DND-41 (cell line): ENCODE measurements around the gene ATG5.

Experiments used
- ATAC-seq: fragments of 200-7000 bp; cut with Tn5 transposase; 3 replicates; pipeline ENCODE4 v1.9.1; 2021; ENCODE audit warnings: low read depth; ENCODE audit not compliant: insufficient read depth
- DNase-seq: peaks from one replicate; pipeline ENCODE4 v3.0.0-alpha.2; 2020
- H2AFZ ChIP-seq: 2 replicates; pipeline ENCODE4 v1.6.0; 2012; ENCODE audit warnings: low read depth, low read length
- H3K27ac ChIP-seq: 2 replicates; pipeline ENCODE4 v1.5.1; 2012; ENCODE audit warnings: low read length, inconsistent platforms
- H3K27me3 ChIP-seq: fragments of 200-600 bp; sonication (generic); 2 replicates; pipeline ENCODE4 v1.6.0; 2012; ENCODE audit warnings: low read length, mild to moderate bottlenecking, inconsistent platforms; ENCODE audit not compliant: insufficient read depth, poor library complexity
- H3K36me3 ChIP-seq: 2 replicates; pipeline ENCODE4 v1.5.1; 2012; ENCODE audit warnings: low read length, inconsistent platforms; ENCODE audit not compliant: insufficient read depth
- H3K4me1 ChIP-seq: 2 replicates; pipeline ENCODE4 v1.5.1; 2012; ENCODE audit warnings: mild to moderate bottlenecking, low read length; ENCODE audit not compliant: insufficient read depth
- H3K4me2 ChIP-seq: 2 replicates; pipeline ENCODE4 v1.6.0; 2012; ENCODE audit warnings: mild to moderate bottlenecking, moderate library complexity, low read length, inconsistent platforms; ENCODE audit not compliant: insufficient read depth
- H3K4me3 ChIP-seq, 2 experiments: fragments of 200-600 bp in 1 of 2; shearing (Covaris generic) in 1 of 2; 2 replicates each; pipeline ENCODE4 v1.5.1; 2012 to 2016; ENCODE audit warnings: inconsistent platforms in 2 of 2, low read length in 2 of 2, mild to moderate bottlenecking in 2 of 2, low read depth in 1 of 2, moderate library complexity in 1 of 2
- H3K79me2 ChIP-seq: 2 replicates; pipeline ENCODE4 v1.6.0; 2012; ENCODE audit warnings: low read length, inconsistent platforms; ENCODE audit not compliant: insufficient read depth
- H3K9ac ChIP-seq: 2 replicates; pipeline ENCODE4 v1.6.0; 2012; ENCODE audit warnings: low read depth, mild to moderate bottlenecking, inconsistent platforms, low read length, moderate library complexity
- H3K9me3 ChIP-seq: 2 replicates; pipeline ENCODE4 v1.5.1; 2012; ENCODE audit warnings: low read length, moderate library complexity, mild to moderate bottlenecking, inconsistent platforms; ENCODE audit not compliant: insufficient read depth, severe bottlenecking
- H4K20me1 ChIP-seq: 2 replicates; pipeline ENCODE4 v1.6.0; 2012; ENCODE audit warnings: low read length; ENCODE audit not compliant: insufficient read depth
- EZH2 ChIP-seq: IDR thresholded peaks from 3 replicates; pipeline ENCODE4 v1.6.1; 2012; ENCODE audit warnings: borderline replicate concordance, low read depth, mild to moderate bottlenecking, moderate library complexity, low read length, inconsistent platforms; ENCODE audit not compliant: severe bottlenecking
- TF ChIP-seq, protein P1 (sequence below): IDR thresholded peaks from 2 replicates; pipeline ENCODE4 v1.5.1; 2012; ENCODE audit warnings: borderline replicate concordance, low read length, moderate library complexity, mild to moderate bottlenecking; ENCODE audit not compliant: poor library complexity, severe bottlenecking; ENCODE audit errors: extremely low read depth

The ATG5 gene

DNA sequence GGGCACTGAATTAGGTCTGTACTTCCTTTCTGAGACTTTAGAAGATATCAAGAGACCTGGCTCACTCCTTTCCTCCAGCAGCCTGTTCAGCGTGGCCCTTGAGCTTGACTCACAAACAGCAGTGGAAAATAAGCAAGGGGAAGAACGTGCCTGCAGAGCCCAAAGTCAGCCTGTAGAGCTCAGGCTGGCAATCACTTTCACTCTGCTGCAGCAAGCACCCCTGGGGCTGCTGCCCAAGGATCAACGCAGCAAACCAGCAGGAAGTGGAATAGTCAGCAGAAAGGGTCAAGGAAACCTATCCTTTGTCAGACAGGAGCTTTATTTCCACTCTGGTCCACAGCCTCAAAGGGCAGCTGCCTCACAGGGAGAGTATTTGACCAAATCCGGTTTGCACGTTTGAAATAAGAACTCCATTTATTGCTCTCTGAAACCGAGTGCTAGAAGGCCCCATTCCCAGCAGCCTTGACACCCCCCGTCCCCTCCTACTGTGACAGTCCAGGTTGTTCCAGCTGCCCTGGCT is 162.1 kb downstream of the ATG5 start:
- peak; percentile 86 for ATAC-seq
- no peaks in the 10 kb centered on the region for H3K27me3 ChIP-seq
- H3K27ac ChIP-seq = peak overlapping the region; percentile 60
- no peaks in the 10 kb centered on the region for H3K79me2 ChIP-seq
- H3K9me3 ChIP-seq = no peaks in the 10 kb centered on the region
- TF ChIP-seq, protein P1, sequence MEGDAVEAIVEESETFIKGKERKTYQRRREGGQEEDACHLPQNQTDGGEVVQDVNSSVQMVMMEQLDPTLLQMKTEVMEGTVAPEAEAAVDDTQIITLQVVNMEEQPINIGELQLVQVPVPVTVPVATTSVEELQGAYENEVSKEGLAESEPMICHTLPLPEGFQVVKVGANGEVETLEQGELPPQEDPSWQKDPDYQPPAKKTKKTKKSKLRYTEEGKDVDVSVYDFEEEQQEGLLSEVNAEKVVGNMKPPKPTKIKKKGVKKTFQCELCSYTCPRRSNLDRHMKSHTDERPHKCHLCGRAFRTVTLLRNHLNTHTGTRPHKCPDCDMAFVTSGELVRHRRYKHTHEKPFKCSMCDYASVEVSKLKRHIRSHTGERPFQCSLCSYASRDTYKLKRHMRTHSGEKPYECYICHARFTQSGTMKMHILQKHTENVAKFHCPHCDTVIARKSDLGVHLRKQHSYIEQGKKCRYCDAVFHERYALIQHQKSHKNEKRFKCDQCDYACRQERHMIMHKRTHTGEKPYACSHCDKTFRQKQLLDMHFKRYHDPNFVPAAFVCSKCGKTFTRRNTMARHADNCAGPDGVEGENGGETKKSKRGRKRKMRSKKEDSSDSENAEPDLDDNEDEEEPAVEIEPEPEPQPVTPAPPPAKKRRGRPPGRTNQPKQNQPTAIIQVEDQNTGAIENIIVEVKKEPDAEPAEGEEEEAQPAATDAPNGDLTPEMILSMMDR = peak; percentile 35
- no peak for TF ChIP-seq EZH2
- peak overlapping the region; percentile 45 for H2AFZ ChIP-seq
- peak overlapping the region; percentile 24 for H3K4me2 ChIP-seq
- peak overlapping the region; percentile 8; the same call in 1 of the 2 replicates for H3K9ac ChIP-seq
- peak; percentile 57 for DNase-seq
- no peaks in the 10 kb centered on the region for H4K20me1 ChIP-seq
- no peaks in the 10 kb centered on the region for H3K36me3 ChIP-seq
- no peak overlapping the region for H3K4me3 ChIP-seq
- H3K4me1 ChIP-seq = peaks cover 23% of the 10 kb centered on the region

DNA sequence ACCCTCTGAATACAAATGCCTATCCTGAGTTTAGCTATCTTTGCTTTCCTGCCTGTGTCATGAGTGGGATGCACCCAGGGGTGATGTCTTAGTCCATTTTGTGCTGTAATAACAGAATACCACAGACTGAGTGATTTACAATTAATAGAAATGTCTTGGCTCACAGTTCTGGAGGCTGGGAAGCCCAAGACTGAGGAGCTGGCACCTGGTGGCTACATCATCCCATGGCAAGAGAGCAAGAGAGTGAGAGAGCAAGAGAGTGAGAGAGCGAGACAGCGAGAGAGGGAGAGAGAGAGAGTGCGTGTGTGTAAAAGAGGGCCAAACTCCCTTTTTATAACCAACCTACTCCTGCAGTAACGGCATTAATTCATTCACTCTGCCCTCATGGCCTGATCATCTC is 162.6 kb downstream of the ATG5 start:
- TF ChIP-seq EZH2 = no peak
- TF ChIP-seq, protein P1 = no peak
- H3K27me3 ChIP-seq = no peaks in the 10 kb centered on the region
- H4K20me1 ChIP-seq = no peaks in the 10 kb centered on the region
- ATAC-seq (peak; percentile 32; the same call in 2 of the 3 replicates), DNase-seq (no peak)
- peak overlapping the region; percentile 45 for H2AFZ ChIP-seq
- no peaks in the 10 kb centered on the region for H3K36me3 ChIP-seq
- peak overlapping the region; percentile 60 for H3K27ac ChIP-seq
- no peaks in the 10 kb centered on the region for H3K79me2 ChIP-seq
- H3K9me3 ChIP-seq = no peaks in the 10 kb centered on the region
- no peak overlapping the region for H3K9ac ChIP-seq
- peaks cover 23% of the 10 kb centered on the region for H3K4me1 ChIP-seq
- peak overlapping the region; percentile 24; the same call in 1 of the 2 replicates for H3K4me2 ChIP-seq
- no peak overlapping the region for H3K4me3 ChIP-seq

DNA sequence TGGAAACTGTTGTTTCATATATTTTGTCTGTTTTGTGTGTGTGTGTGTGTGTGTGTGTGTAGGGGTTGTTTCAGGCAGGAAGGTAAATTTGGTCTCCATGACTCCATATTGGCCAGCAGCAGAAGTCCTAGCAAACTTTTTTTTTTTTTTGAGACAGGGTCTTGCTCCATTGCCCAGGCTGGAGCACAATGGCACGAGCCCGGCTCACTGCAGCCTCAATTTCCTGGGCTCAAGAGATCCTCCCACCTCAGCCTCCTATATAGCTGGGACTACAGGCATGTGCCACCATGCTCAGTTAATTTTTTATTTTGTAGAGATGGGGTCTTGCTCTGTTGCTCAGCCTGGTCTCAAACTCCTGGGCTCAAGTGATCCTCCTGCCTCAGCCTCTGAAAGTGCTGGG is 163.7 kb downstream of the ATG5 start:
- no peak for DNase-seq
- H3K27ac ChIP-seq = no peak overlapping the region
- no peak for ATAC-seq
- peaks cover 23% of the 10 kb centered on the region for H3K4me1 ChIP-seq
- no peak overlapping the region for H3K9ac ChIP-seq
- no peaks in the 10 kb centered on the region for H3K9me3 ChIP-seq
- no peak overlapping the region for H3K4me3 ChIP-seq
- no peaks in the 10 kb centered on the region for H4K20me1 ChIP-seq
- H2AFZ ChIP-seq = no peak overlapping the region
- no peak overlapping the region for H3K4me2 ChIP-seq
- TF ChIP-seq, protein P1 = no peak
- no peak for TF ChIP-seq EZH2
- H3K79me2 ChIP-seq = no peaks in the 10 kb centered on the region
- no peaks in the 10 kb centered on the region for H3K36me3 ChIP-seq
- no peaks in the 10 kb centered on the region for H3K27me3 ChIP-seq
